Medulla oblongata (tissue), 1 donor: ENCODE measurements around the gene TCFL5.
A peak's percentile ranks its signal among the peaks of the same experiment; 100 is the strongest.

Experiments
- DNase-seq: peaks from one replicate; pipeline ENCODE4 v3.0.0-alpha.2; 2015; ENCODE audit errors: extremely low spot score

Gene TCFL5

DNA sequence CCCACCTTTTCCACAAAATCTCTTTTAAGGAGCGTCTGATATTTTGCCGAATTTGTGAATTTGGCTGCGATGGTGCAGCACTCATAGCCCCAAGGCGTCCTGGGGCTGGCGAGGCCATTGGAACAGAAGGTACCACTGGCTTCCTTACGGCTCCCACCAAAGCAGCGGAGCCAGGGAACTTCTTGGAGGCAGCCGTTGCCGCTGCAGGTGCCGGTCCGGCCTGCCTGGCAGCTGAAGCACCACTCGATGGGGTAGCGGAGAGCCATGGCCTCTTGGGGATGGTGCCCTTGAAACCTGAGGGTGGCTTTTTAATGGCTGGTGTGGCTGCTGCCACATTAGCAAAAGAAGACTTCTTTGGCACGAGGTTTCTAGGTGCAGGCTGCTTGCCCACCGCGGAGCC is 34.9 kb upstream of the TCFL5 start:
- no peak for DNase-seq

DNA sequence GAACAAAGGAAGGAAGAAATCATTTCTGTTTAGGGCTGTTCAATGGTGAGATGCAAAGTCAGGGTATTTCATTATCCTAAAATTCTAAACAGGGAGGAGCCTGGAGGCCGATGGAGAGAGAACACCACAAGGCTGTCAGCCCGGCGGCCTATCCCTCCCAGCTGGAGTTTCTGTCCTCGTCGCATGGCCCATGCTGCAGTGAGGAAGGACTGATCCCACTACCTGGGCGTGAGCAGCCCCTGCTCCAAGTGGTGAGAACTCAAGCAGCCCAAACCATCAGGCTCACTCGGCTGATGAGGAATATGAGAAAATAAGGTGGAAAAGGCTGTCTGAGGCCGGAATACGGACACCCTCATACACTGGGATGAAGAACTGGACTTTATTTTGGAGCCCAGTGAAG is 33.9 kb upstream of the TCFL5 start:
- no peak for DNase-seq

DNA sequence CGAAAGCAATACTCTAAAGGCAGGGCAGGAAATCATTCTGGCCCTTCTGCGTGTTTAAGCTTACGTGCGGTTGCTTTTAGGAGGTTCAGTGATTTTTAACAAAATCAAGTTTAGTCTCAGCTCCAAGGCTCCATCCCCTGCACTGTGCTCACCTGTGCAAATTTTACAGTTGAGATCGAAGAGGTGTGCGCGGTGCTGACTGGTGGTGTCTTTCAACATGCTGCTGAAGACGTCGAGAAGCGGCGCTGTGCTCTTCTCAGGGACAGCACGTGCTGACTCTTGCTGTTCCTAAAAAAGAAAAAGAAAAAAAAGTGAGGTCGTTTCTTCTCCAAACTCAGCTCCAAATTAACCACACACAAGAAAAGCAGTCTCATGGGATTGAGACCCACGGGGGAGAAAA is 32.6 kb upstream of the TCFL5 start:
- DNase-seq, result no peak

DNA sequence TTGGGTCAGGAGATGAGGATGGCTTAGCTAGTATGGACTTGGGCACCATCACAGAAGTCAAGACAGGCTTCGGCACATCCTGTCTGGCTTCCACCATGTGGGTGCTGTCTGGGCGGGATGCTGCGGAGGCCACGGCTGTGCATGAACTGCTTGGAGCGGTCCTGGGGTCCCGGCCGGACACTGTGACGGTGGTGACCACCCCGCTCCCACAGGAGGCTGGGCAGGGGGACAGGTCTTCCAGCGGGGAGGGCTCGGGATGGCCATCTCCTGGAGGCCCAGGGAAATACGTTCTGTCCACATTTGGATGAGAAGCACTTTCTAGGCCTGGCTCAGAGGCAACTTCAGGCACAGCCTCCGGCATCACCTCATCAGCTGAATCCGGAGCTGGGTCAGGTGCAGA is 32.1 kb upstream of the TCFL5 start:
- no peak for DNase-seq

DNA sequence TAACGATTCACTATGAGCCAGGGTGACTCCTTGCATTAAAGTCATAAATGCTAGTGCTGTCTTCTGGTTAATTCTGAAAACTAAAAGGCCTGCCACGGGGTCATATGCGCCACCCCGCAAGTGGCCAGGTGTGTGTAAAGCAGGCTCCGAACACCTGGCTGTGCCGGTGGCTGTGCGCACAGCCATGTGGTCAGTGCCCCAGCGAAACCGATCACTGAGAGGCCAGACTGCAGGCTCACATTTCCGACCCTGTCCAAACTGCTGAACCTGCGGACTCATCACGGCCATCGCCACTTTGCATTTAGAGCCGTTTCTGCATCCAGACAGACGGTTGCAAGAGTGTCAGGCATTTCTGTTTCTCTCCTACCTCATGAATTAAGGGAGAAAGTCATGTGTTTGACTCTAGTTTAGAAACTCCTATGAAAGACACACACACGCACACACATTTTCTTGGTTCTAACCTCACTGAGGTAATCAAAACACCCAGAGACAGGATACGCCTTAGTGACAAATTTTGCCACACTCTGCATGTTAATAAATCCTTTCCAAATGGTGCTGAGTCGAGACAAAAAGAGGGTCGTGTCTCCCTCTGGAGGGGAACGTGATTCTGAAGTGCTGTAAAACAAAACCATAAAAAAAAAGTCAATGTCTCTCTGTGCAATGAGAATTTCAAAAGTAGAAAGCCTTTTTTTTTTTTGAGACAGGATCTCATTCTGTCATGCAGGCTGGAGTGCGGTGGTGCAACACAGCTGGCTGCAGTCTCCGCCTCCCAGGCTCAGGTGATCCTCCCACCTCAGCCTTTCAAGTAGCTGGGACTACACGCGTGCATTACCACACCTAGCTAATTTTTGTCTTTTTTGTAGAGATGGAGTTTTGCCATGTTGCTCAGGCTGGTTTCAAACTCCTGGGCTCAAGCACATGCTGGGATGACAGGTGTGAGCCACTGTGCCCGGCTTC is 31.0 kb upstream of the TCFL5 start:
- no peak for DNase-seq

DNA sequence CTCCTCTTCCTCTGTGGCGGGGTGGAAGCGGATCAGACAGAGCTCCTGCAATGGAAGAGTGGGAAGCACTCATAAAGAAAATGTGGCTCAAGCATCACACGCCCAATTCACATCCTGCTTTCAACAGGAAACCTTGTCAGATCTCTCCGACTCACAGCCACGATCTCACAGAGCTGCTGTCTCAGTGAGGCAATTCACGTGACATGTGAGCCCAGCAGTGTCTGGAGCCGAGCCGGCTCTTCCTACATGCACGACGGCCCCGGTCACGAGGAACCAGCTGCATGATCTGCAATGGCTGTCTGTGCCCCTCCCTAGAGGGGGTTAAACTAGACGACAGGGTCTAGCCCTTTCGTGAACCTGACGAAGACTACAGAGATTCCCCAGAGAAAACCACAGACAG is 29.5 kb upstream of the TCFL5 start:
- DNase-seq, result no peak

DNA sequence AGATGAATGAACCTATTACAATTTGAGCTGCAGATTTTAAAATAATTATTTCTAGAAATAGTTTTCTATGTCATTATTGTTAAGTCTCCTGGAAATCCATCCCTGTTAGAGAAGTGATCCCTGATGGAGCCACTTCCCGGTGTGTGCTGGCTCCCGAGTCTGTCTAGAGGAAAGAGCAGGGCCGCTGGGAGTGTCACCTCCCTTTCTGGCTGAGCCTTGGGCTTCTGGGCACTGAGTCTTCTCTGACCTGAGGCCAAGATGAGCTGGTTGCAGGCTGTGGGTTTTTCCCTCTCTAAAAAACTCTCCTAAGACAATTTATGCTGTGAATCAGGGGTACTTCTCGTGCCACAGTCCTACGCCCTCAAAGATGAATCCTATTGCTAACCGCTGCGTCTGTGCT is 28.8 kb upstream of the TCFL5 start:
- peak; percentile 53 for DNase-seq

DNA sequence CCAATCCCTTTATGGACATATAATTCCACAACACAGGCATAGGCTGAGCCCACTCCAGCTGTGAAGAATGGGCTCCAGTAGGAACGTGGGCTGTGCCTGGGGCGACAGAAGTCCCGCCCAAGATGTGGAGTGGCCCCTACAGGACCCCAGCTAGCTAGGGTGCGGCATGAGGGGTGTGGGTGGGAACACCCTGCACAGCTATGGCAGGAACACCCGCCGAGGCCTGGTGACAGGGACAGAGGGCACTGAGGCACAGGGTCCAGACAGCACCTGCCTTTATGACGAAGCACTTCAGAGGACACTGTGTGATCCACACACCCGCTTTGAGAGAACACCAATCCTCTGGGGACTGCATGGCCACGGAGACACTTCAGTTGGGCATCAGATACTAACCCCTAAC is 28.2 kb upstream of the TCFL5 start:
- DNase-seq, result no peak

DNA sequence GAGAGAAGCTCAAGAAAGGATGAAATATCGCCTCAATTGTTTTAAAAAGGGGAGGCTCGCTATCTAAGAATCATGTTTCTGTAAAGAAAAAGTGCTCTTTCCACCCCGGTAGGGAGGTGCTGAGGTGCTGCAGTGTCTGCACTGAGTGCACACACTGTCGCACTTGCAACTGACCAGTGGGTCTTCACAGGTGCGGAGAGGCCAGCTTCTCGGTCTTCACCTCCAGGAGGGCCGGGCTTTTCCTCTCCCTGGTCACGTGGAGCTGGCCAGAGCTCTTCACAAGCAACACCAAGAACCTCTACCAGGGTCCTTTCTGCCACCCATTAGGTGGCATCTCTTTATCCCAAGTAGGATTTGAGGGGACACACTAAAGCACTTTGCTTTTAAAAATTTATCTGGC is 27.8 kb upstream of the TCFL5 start:
- DNase-seq, result no peak

DNA sequence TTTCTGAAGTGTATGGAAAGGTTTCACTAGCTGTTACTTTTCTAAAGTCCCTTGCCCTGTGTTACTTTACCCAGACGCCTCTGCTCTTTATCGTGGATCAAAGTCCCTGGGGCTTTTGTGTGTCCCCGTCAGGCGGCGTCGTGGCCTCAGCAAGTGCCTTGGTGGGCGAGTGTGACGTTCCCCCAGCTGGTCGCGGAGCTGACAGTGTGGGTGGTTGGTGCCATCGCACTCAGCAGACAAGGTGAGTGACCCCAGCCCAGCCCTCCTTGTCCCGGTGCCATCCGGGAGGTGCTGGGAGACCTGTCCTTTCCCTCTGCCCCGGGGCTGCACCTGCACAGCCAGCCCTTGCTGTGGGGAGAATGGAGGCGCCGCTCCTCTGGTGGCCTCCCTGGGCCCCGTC is 27.3 kb upstream of the TCFL5 start:
- no peak for DNase-seq

DNA sequence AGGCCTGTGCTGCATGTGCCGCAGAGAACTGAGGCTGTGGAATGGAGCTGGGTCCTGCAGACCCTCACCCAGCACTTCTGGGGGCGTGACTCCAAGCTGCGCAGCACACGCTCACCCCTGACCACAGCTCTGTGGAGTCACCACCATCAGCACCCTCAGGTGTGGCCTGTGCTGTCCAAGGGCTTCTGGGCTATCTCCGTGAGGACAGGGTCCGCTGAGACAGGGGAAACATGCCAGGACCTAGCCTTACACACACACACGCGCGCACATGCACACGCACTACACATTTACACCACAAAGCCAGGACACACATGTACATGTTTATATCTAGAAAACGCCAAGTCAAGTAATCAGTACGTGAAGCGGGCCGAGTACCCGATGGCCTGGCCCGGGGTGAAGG is 26.8 kb upstream of the TCFL5 start:
- no peak for DNase-seq

DNA sequence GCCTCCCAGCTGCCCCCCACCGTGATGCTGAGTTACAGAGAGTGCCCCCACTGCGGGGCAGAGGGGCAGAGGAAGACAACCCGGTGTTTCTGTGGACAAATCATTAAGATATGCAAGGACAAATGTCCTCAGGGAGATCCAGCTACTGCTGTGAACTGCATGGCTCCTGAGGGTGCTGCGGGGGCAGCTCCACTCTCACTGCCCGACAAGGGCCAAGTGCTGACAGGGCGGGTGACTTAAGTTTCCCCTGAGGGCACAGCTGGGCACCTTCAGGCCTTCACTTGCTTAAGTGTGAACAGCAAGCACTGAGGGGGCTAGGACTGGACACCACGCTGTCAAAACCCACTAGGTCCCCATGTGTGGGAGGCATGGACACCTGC is 26.2 kb upstream of the TCFL5 start:
- DNase-seq, result no peak

DNA sequence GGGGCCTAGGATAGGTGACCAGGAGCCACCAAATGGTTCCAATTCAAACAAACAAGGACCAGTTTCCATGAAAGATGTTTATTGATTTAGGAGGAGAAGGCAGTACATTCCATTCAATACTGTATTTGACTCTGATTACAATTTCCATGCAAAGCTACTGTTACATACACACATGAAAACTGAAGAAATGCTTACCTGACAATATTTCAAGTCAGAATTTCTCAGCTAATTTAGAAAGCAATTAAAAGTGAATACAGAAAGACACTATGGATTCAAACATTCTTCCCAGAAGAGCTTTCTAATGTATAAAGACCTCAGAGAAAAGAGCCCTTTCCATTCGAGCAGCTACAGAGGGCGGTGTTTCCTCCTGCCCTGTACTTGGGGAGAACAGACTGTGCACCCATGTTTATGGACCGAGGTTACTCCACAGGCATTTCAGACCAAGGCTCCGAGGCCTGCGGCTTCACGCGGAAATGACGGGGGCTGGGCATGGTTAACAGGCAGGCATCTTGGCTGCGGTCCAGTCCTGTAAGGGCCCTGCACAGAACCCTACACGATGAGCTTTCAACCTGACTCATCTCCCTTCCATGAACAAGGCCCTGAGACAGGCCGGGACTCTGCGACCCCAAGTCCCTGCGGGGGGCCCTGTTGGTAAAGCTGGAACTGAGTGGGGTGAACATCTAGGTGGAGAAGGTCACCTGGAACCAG is 25.7 kb upstream of the TCFL5 start:
- DNase-seq, result no peak

DNA sequence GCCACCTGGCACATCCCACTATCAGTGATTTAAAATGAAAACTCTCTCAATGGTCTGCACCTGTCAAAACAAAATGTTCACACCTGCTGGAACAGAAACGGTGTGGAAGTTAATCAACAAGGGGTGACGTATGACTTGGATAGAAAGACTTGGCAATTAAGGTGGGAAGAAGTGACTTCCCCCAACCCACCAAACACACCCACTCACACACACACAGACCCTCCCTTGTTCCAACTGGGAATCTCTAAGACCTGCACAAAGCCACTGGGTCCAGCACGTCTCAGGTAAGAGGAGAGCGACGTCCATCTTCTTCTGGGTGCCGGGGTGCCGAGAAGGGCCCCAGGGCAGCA is 25.1 kb upstream of the TCFL5 start:
- DNase-seq, result no peak

DNA sequence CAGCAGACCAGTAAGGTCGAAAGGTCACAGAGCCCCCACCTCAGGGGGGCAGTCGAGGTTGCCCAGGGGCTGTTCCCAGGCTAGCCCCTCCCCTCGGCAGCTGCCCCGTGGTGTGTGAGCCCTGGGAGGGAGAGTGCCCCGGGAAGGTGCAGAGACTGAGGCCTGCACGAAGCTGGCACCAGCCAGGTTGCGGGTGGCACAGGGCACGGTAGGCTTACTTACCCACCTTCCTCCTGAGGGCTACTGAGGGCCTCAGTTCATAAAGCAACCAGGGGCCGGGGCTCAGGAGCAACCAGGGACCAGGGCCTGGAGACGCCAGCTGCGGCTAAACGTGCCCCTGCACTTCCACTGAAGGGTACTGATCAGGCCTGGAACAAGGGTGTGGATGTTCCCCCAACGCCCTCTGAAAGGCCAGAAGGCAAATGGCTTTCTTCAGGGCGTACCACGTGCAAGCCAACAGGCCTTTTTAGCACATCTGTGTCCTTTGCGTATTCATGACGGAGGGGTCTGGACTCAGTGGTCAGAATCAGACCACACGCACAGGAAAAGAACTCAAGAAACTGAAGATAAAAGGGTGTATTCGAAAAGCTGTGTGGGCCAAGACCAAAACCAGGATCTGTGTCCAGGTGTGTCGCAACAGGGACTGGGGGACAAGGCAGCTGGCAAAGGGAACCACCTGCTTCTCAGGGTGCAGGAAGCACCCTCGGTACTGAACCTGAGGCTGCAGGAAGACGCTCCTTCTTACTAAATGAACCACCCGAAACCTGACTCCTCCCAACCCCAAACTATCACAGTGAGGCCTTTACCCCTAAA is 24.5 kb upstream of the TCFL5 start:
- no peak for DNase-seq

DNA sequence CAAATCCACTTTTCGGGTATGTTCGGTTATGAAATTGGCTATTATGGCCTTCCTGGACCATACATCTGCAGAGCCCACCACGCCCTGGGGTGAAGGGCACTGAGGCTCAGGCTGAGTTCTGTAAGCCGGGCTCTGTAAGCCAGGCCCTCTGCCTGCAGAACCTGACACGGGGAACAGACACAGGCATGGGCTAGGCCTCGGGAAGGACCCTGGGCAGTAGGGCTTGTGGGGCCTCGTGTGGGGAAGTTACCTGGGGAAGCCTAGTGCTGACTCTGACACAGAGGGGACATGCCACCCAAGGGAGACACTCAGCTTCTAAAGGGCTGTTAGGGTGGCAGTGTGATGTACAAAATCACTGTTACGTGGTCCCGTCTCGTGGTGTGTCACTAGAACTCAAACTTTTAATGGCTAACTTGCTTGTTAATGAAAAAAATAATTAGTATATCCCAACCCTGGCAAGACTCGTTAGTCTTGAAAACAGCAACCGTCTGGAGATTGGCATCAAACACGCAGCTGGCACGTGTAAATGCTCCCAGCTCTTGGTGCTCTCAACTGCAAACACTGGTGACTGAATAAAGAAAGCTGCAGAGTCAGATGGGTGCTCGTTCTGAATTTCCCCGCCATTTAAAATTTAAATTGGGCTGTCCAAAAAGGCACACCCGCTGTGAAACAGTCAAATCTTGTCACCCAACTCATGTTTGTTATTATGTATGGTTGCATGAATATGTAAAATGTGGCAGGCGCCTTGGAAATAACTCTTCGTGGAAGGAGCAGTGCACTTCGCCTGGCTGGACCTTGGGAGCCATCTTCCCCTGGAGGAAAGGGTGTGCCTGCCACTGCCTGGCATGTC is 23.6 kb upstream of the TCFL5 start:
- DNase-seq, result no peak

DNA sequence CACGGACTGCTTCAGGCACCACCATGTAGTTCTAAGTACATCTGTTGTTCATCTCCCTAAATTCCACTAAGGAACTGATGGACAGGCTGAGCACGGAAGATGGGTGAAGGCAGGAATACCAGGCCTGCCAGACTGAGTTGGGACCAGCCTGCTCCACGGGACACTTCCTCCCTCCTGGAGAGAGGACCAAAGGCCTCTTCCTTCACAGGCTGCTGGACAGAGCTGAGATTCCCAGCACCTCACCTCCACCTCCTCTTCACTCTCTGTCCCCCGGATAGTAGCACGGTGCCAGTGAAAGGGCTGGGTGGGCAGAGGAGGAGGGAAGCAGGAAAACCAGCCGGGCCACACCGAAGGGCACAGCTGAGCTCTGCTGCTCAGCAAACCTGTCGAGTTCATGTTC is 22.9 kb upstream of the TCFL5 start:
- DNase-seq, result no peak

DNA sequence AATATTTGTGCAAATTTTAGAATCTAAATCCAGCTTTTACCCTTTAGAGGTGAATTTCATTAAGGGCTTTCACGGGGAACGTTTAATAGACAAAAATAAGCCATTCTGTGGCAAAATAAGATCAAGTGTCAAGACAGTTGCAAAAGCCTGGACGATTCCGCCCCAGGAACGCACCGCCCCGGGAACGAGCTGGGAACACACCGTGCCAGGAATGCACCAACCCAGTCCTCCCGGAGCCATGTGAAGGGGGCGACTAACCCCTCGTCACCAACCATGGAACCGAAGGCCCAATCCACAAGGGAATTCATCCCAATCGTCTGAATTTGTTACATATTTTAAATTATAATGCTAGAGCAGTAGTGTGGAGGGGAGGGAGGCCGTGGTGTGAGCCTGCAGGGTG is 20.8 kb upstream of the TCFL5 start:
- no peak for DNase-seq

DNA sequence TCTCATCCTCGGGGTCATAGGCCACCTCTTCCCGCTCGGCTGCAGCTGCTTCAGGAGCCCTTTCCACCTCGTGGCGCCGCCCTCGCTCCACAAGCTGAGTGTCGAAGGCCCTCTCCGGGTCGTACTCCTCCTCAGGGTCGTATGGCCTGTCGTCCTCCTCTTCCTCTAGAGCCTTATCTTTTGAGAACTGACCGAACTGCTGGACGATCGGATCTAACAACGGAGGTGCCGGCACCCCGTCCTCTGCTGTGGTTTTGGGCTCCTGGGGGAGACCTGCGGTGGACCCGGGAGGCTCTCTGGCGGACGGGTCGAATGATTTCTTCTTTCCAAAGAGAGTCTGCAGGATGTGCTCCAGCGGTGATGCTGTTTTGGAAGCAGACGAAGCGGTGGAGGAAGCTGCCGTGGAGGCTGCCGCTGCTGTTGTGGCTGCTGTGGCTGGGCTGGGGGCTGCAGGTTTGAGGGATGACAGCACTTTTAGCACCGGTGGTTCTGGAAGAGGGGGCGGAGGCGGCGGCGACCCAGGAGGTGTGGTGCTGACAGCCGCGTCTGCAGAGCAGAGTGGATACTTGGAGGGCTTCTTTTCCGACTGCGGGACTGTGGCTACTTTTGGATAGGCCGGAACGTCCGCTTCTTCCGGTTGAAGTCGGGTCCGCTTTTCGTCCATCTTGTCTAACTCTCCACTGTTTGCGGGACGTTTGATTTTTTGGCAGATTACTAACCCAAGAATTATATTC is 20.2 kb upstream of the TCFL5 start:
- no peak for DNase-seq

DNA sequence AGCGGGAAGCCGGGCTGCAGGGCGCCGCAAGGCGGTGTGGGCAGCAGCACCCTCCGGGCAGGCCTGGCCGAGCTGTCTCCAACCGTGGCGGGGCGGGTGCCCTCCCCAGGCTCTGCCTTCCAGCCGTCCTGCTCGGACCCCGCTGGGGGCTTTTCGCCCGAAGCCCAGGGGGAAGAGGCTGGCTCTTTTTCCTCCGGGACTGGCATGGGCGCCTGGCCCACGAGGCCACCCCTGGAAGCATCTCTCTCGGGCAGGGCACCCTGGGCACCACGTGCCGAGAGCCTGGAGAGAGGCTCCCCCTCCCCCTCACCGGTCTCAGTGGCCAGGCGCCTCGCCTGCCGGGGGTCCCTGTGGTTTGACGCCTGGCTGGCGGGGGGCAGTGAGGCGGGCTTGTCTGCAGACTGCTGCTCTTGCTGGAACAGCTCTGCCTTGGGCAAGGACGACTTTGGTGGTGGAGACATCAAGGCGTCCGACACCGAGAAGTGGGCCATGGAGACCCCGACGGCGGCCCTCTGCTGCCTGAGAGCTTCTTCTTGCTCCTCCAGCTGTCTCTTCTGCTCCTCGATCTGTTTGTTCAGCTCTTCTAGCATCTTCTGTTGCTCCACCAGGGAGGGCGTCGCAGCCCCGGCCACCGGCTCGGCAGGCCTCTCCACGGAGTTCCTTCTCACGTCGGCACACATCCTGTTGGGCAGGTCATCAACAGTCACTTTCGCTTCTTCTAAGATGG is 19.5 kb upstream of the TCFL5 start:
- no peak for DNase-seq
